ENCODE results near the gene NDRG2.

Gene NDRG2

GRCh38 chr14:21023817-21024584, 860 bp downstream of the NDRG2 start:
- no peak for DNase-seq (ENCODE audit: low read depth)
- peak overlapping the region; percentile 49 for H3K4me3 ChIP-seq (ENCODE audit: low read length)
- no peak for TF ChIP-seq CTCF (conservative IDR thresholded peaks at IDR 0.05; ENCODE audit: low read depth, low read length)

GRCh38 chr14:21023174-21023573, 1.7 kb downstream of the NDRG2 start:
- DNase-seq (ENCODE audit: low read depth), result no peak
- H3K4me3 ChIP-seq (ENCODE audit: low read length), result no peak overlapping the region

GRCh38 chr14:21022686-21023085, 2.2 kb downstream of the NDRG2 start:
- no peak for TF ChIP-seq CTCF (conservative IDR thresholded peaks at IDR 0.05; ENCODE audit: low read depth, low read length)
- H3K4me3 ChIP-seq (ENCODE audit: low read length), result no peak overlapping the region
- no peak for DNase-seq (ENCODE audit: low read depth)

More at GRCh38 chr14:21023174-21023573, 1.7 kb downstream of the NDRG2 start:
- TF ChIP-seq CTCF (conservative IDR thresholded peaks at IDR 0.05; ENCODE audit: low read depth, low read length), result no peak

- DNase-seq (ENCODE audit: low read depth), result no peak
- no peak for TF ChIP-seq CTCF (conservative IDR thresholded peaks at IDR 0.05; ENCODE audit: low read depth, low read length)
These were observed 3.8 kb downstream of the NDRG2 start for GRCh38 chr14:21020977-21021545.

GRCh38 chr14:21019366-21019765, 5.5 kb downstream of the NDRG2 start:
- TF ChIP-seq CTCF (conservative IDR thresholded peaks at IDR 0.05; ENCODE audit: low read depth, low read length), result no peak
- no peak for DNase-seq (ENCODE audit: low read depth)
- H3K4me3 ChIP-seq (ENCODE audit: low read length), result no peak overlapping the region

More at GRCh38 chr14:21020977-21021545, 3.8 kb downstream of the NDRG2 start:
- no peak overlapping the region for H3K4me3 ChIP-seq (ENCODE audit: low read length)

- no peak overlapping the region for H3K4me3 ChIP-seq (ENCODE audit: low read length)
- DNase-seq (ENCODE audit: low read depth), result no peak
- TF ChIP-seq CTCF (conservative IDR thresholded peaks at IDR 0.05; ENCODE audit: low read depth, low read length), result no peak
These were observed 6.1 kb downstream of the NDRG2 start for GRCh38 chr14:21018781-21019180.

GRCh38 chr14:21018286-21018685, 6.6 kb downstream of the NDRG2 start:
- no peak overlapping the region for H3K4me3 ChIP-seq (ENCODE audit: low read length)
- no peak for DNase-seq (ENCODE audit: low read depth)
- TF ChIP-seq CTCF (conservative IDR thresholded peaks at IDR 0.05; ENCODE audit: low read depth, low read length), result no peak
